A549 (cell line): ENCODE results near the gene ATRAID. TPM values are rescaled to one million over a fixed set of nuclear protein-coding genes. Genes with fewer than 3 reads are reported as not detected.

Experiments
- ATAC-seq, 2 experiments: fragments of 200-7000 bp in 1 of 2; fragments of >200 bp in 1 of 2; cut with Nextera tagmentation in 1 of 2; cut with Tn5 transposase in 1 of 2; 3 replicates each; pipeline versions ENCODE4 v1.8.0 to v1.9.1; 2018 to 2020; ENCODE audit warnings: mild to moderate bottlenecking in 1 of 2, moderate library complexity in 1 of 2
- CTCF ChIA-PET: fragments of 300-600 bp; sonication (Branson Sonifier 250); formaldehyde crosslinking; extraction: SDS; loops from one replicate; lab custom pipeline; 2021; ENCODE audit warnings: antibody characterized with exemption, inconsistent platforms; lab: Yijun Ruan, JAX
- POLR2A ChIA-PET: fragments of 350-600 bp; formaldehyde crosslinking; extraction: SDS; loops from one replicate; lab custom pipeline; 2021; ENCODE audit warnings: antibody characterized with exemption, inconsistent platforms; lab: Yijun Ruan, JAX
- DNase-seq, 2 experiments: peaks; one replicate each; pipeline versions ENCODE4 v3.0.0 to v3.0.0-alpha.2; 2011 to 2016; ENCODE audit warnings: low read depth in 1 of 2, low spot score in 1 of 2
- FAIRE-seq: peaks from 2 replicates; lab custom pipeline; 2011; peaks lifted over from hg19 to GRCh38; lab: Jason Lieb, UNC
- H3K27ac ChIP-seq, 2 experiments: fragments of >200 bp; sonication (Bioruptor Twin); formaldehyde crosslinking; 3 replicates each; pipeline ENCODE4 v1.5.1; 2016 to 2017
- H3K4me1 ChIP-seq: fragments of >200 bp; sonication (Bioruptor Twin); formaldehyde crosslinking; 3 replicates; pipeline ENCODE4 v1.6.1; 2016
- H3K4me2 ChIP-seq: fragments of >200 bp; sonication (Bioruptor Twin); formaldehyde crosslinking; 3 replicates; pipeline ENCODE4 v1.6.1; 2016
- H3K4me3 ChIP-seq: fragments of >200 bp; sonication (Bioruptor Twin); formaldehyde crosslinking; 3 replicates; pipeline ENCODE4 v1.5.1; 2016
- H3K9me3 ChIP-seq: fragments of >200 bp; sonication (Bioruptor Twin); formaldehyde crosslinking; 3 replicates; pipeline ENCODE4 v1.6.1; 2016
- ATOH8 ChIP-seq: fragments of 250-450 bp; sonication (Bioruptor Pico); IDR thresholded peaks from 2 replicates; pipeline ENCODE4 v1.5.0; 2020; ENCODE audit warnings: low read depth, mild to moderate bottlenecking, moderate library complexity
- CHD4 ChIP-seq: fragments of 200-600 bp; sonication (generic); IDR thresholded peaks from 2 replicates; pipeline ENCODE4 v1.6.1; 2016; ENCODE audit warnings: antibody characterized with exemption, mild to moderate bottlenecking, borderline replicate concordance
- EHMT2 ChIP-seq: fragments of 200-600 bp; sonication (generic); IDR thresholded peaks from 2 replicates; pipeline ENCODE4 v1.6.1; 2016; ENCODE audit warnings: antibody characterized with exemption, low read depth, mild to moderate bottlenecking, moderate library complexity
- FOXS1 ChIP-seq: fragments of 250-450 bp; sonication (Bioruptor Pico); IDR thresholded peaks from 2 replicates; pipeline ENCODE4 v1.5.0; 2020; ENCODE audit warnings: mild to moderate bottlenecking, moderate library complexity
- HDAC2 ChIP-seq: fragments of 200-600 bp; sonication (generic); IDR thresholded peaks from 2 replicates; pipeline ENCODE4 v1.6.1; 2016
- HOXA7 ChIP-seq: fragments of 250-450 bp; sonication (Bioruptor Pico); IDR thresholded peaks from 2 replicates; pipeline ENCODE4 v1.5.0; 2020; ENCODE audit warnings: mild to moderate bottlenecking, moderate library complexity
- JUN ChIP-seq, 2 experiments: fragments of >200 bp; sonication (Bioruptor Twin); formaldehyde crosslinking; IDR thresholded peaks; 2 replicates in 1 of 2; 3 replicates in 1 of 2; pipeline ENCODE4 v1.6.1; 2016 to 2017
- KDM1A ChIP-seq: fragments of 200-600 bp; sonication (generic); IDR thresholded peaks from 2 replicates; pipeline ENCODE4 v1.6.1; 2016; ENCODE audit warnings: low read depth, mild to moderate bottlenecking
- MAFK ChIP-seq: fragments of 450-650 bp; IDR thresholded peaks from 2 replicates; pipeline ENCODE4 v1.6.1; 2014; ENCODE audit not compliant: partially characterized antibody
- PBX3 ChIP-seq: IDR thresholded peaks from 2 replicates; pipeline ENCODE4 v1.6.1; 2012
- POLR2A ChIP-seq: IDR thresholded peaks from 2 replicates; pipeline ENCODE4 v1.6.1; 2012; ENCODE audit warnings: mild to moderate bottlenecking, low read length
- POLR2AphosphoS2 ChIP-seq: conservative IDR thresholded peaks from 2 replicates; pipeline ENCODE4 v1.6.1; 2012; ENCODE audit warnings: low read length, improper control_type of control experiment, inconsistent platforms
- RAD21 ChIP-seq, 2 experiments: fragments of >200 bp in 1 of 2; sonication (Bioruptor Twin) in 1 of 2; formaldehyde crosslinking in 1 of 2; IDR thresholded peaks in 1 of 2; conservative IDR thresholded peaks in 1 of 2; 2 replicates in 1 of 2; 3 replicates in 1 of 2; pipeline ENCODE4 v1.6.1; 2012 to 2018; ENCODE audit warnings: inconsistent platforms in 1 of 2
- RCOR1 ChIP-seq: fragments of 150-350 bp; IDR thresholded peaks from 2 replicates; pipeline ENCODE4 v1.6.1; 2014; ENCODE audit warnings: antibody characterized with exemption, low read length, low read depth
- TFCP2L1 ChIP-seq: fragments of 250-450 bp; sonication (Bioruptor Pico); IDR thresholded peaks from 2 replicates; pipeline ENCODE4 v1.5.0; 2021; ENCODE audit warnings: mild to moderate bottlenecking
- ZFP36 ChIP-seq: fragments of 450-650 bp; IDR thresholded peaks from 2 replicates; pipeline ENCODE4 v1.6.1; 2014; ENCODE audit warnings: borderline replicate concordance; ENCODE audit not compliant: partially characterized antibody
- ZSCAN20 ChIP-seq: fragments of 250-450 bp; sonication (Bioruptor Pico); IDR thresholded peaks from 2 replicates; pipeline ENCODE4 v1.8.0; 2022; ENCODE audit warnings: mild to moderate bottlenecking, moderate library complexity
- WGBS: methylation state at CpG from one replicate; pipeline ENCODE4 v1.1.6; 2017; ENCODE audit errors: missing lambda C conversion rate; 5-methylcytosine and 5-hydroxymethylcytosine counted together
- polyA plus RNA-seq, 4 experiments: library from polyadenylated mRNA; depleted of rRNA in 3 of 4; stranded (reverse); fragments of >200 nt; fragmentation: RNase III in 1 of 4; extraction: RNeasy Plus Mini Kit Qiagen cat#74134 plus additional on column Dnase treatment in 1 of 4; gene quantifications; 2 replicates in 3 of 4; 3 replicates in 1 of 4; pipeline ENCODE4 v1.2.3, GENCODE V29; 2011 to 2017
- TF ChIP-seq, protein P1 (sequence below): fragments of >200 bp; sonication (Bioruptor Twin); formaldehyde crosslinking; IDR thresholded peaks from 2 replicates; pipeline ENCODE4 v1.6.1; 2016
- TF ChIP-seq, protein P2 (sequence below): fragments of >200 bp; sonication (Bioruptor Twin); formaldehyde crosslinking; IDR thresholded peaks from 3 replicates; pipeline ENCODE4 v1.6.1; 2016

ATRAID gene
- polyA plus RNA-seq, 2 of the 4 experiments (the other 2 are of a cell fraction), result 176 to 346 TPM

DNA sequence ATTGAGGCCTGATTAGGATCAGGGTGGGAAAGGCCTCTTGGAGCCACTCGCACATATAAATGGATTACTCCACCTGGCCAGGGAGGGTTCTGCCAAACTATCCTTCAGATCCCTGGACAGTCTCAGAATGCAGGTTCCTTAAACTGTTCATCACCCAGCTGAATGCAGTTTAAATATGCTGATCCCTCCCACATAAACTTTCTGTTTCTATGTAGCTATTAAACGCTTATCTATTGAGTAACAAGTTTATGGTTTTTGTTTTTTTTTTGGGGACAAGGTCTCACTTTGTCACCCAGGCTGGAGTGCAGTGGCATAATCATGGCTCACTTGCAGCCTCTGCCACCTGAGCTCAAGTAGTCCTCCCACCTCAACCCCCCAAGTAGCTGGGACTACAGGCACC is 7.2 kb downstream of the ATRAID start (continued):
- TF ChIP-seq, protein P1, sequence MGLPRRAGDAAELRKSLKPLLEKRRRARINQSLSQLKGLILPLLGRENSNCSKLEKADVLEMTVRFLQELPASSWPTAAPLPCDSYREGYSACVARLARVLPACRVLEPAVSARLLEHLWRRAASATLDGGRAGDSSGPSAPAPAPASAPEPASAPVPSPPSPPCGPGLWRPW, result no peak
- no peak for TF ChIP-seq HOXA7

GRCh38 chr2:27220091-27220490 is 8.2 kb downstream of the ATRAID start:
- no peaks in the 10 kb centered on the region for H3K9me3 ChIP-seq
- H3K4me3 ChIP-seq, result no peak overlapping the region
- no peak for TF ChIP-seq ZSCAN20 (CRISPR knock-in tag)
- no peak for TF ChIP-seq PBX3
- TF ChIP-seq, protein P2, sequence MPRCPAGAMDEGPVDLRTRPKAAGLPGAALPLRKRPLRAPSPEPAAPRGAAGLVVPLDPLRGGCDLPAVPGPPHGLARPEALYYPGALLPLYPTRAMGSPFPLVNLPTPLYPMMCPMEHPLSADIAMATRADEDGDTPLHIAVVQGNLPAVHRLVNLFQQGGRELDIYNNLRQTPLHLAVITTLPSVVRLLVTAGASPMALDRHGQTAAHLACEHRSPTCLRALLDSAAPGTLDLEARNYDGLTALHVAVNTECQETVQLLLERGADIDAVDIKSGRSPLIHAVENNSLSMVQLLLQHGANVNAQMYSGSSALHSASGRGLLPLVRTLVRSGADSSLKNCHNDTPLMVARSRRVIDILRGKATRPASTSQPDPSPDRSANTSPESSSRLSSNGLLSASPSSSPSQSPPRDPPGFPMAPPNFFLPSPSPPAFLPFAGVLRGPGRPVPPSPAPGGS, result no peak
- no peak for TF ChIP-seq ATOH8 (CRISPR knock-in tag)
- TF ChIP-seq ZFP36, result no peak
- no peak for TF ChIP-seq JUN (IDR thresholded peaks at IDR 0.05)
- no peak for TF ChIP-seq RCOR1
- TF ChIP-seq POLR2AphosphoS2, result no peak
- TF ChIP-seq CHD4, result no peak
- no peak for TF ChIP-seq EHMT2
- no peak for TF ChIP-seq POLR2A
- TF ChIP-seq KDM1A, result no peak
- no peak for TF ChIP-seq RAD21 (conservative IDR thresholded peaks at IDR 0.05 in 1 of 2, IDR thresholded peaks at IDR 0.05 in 1 of 2)
- TF ChIP-seq MAFK, result no peak
- no peak for TF ChIP-seq HDAC2
- TF ChIP-seq FOXS1 (CRISPR knock-in tag), result no peak
- FAIRE-seq, result no peak
- H3K27ac ChIP-seq, result no peak overlapping the region
- H3K4me1 ChIP-seq, result peaks cover 17% of the 10 kb centered on the region
- 92% methylated on average over 7 of the region's 7 CpGs for WGBS
- ATAC-seq, result no peak
- no peak for DNase-seq
- CTCF ChIA-PET, result interaction anchor here (0.9 to 3.2 kb wide), 4 partner anchors 29 to 121 kb away, joined by 3 to 12 read pairs (median 4); no protein-coding TSS in a partner anchor
- POLR2A ChIA-PET, result no interaction called here
- no peak overlapping the region for H3K4me2 ChIP-seq

DNA sequence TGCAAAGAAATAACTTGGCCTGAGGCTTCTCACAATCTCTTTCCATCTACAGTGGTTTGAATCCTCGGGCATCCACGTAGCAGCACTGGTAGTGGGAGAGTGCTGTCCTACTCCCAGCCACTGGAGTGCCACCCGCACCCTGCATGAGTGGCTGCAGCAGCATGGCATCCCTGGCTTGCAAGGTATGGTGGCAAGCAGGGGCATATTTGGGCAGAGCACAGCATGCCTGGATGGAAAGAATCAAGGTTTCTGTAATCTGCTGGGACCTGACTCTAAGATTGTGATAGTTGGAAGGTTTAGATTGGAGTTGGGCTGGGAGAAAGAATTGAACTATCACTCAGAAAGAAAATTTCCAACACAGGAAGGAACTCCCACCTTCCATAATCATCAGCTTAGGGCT is 9.3 kb downstream of the ATRAID start:
- Histone ChIP-seq H3K4me2 (no peak overlapping the region), H3K9me3 (no peaks in the 10 kb centered on the region), H3K4me3 (no peak overlapping the region), H3K4me1 (peaks cover 17% of the 10 kb centered on the region)
- CTCF ChIA-PET, result interaction anchor here (0.6 to 3.2 kb wide), 2 partner anchors 59 to 136 kb away, joined by 3 to 12 read pairs; no protein-coding TSS in a partner anchor
- 87% methylated on average over 3 of the region's 3 CpGs for WGBS
- POLR2A ChIA-PET, result no interaction called here
- no peak for DNase-seq
- no peak for TF ChIP-seq ATOH8 (CRISPR knock-in tag)
- TF ChIP-seq TFCP2L1 (CRISPR knock-in tag), result 0 out of 2 replicates have a peak, but pooled peaks have one; percentile 14
- TF ChIP-seq, all 56 proteins: peak for 1
- H3K27ac ChIP-seq, result no peak overlapping the region
- FAIRE-seq (no peak), ATAC-seq (no peak)
